ENCODE data around the gene CYP2C18.
"Not testable (repeated sequence)": the region's sequence is repeated elsewhere in the genome, so short reads cannot be mapped to it uniquely, and the experiment has no call there.

The CYP2C18 gene

DNA sequence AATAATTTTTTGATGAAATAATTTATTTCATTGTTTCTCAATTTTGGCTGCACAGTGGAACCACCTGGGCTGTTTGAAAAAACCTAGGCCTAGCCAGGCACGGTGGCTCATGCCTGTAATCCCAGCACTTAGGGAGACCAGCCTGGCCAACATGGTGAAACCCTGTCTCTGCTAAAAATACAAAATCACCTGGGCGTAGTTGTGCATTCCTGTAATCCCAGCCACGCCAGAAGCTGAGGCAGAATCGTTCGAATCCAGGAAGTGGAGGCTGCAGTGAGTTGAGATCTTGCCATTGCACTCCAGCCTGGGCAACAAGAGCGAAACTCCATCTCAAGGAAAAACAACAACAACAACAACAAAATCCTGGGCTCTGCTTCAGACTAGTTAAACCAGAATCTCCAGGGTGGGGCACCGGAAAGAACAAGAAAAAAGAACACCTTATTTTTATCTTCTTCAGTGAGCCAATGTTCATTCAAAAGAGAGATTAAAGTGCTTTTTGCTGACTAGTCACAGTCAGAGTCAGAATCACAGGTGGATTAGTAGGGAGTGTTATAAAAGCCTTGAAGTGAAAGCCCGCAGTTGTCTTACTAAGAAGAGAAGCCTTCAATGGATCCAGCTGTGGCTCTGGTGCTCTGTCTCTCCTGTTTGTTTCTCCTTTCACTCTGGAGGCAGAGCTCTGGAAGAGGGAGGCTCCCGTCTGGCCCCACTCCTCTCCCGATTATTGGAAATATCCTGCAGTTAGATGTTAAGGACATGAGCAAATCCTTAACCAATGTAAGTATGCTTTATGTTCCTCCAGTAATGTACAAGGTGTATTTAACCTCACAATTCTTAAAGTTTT lies at the start of gene CYP2C18:
Gene CYP2C18, plus strand, starts transcription at position 516 of the 841 bp plus-strand sequence. Its CDS starts 91 bp downstream, at position 607.
- DNase-seq (ENCODE audit: low read depth in 1 of 2, low spot score in 1 of 2) = no peak

DNA sequence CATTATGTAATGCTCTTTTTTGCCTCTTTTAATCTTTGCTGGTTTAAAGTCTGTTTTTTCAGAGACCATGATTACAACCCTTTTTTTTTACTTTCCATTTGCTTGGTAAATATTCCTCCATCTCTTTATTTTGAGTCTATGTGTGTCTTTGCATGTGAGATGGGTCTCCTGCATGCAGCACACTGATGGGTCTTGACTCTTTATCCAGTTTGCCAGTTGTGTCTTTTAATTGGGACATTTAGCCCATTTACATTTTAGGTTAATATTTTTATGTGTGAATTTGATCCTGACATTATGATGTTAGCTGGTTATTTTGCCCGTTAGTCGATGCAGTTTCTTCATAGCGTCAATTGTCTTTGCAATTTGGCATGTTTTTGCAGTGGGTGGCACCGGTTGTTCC lies 45.4 kb upstream of the CYP2C18 start:
- not testable (repeated sequence) for DNase-seq (ENCODE audit: low read depth in 1 of 2, low spot score in 1 of 2)

DNA sequence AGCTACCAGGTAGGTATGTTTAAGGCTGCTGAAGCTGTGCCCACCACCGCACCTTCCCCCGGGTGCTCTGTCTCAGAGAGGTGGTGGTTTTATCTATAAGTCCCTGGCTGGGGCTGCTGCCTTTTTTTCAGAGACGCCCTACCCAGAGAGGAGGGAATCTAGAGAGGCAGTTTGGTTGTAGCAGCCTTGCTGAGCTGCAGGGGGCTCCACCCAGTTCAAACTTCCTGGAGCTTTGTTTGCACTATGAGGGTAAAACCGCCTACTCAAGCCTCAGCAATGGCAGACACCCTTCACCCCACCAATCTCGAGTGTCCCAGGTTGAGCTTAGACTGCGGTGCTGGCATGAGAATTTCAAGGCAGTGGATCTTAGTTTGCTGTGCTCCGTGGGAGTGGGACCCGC lies 43.6 kb upstream of the CYP2C18 start:
- no peak for DNase-seq (ENCODE audit: low read depth in 1 of 2, low spot score in 1 of 2)

DNA sequence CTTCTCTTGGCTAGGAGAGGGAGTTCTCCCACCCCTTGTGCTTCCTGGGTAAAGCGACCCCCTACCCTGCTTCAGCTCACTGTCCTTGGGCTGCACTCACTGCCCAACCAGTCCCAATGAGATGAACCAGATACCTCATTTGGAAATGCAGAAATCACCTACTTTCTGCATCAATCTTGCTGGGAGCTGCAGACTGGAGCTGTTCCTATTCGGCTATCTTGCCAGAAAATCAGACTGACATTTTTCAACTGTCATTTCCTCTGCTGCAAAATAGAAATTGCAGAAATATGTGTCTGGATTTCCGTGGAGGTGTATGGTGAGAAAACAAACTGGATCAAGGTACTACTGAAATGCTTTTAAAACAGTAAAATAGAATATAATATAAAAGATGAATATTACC lies 43.0 kb upstream of the CYP2C18 start:
- DNase-seq (ENCODE audit: low read depth in 1 of 2, low spot score in 1 of 2) = no peak

DNA sequence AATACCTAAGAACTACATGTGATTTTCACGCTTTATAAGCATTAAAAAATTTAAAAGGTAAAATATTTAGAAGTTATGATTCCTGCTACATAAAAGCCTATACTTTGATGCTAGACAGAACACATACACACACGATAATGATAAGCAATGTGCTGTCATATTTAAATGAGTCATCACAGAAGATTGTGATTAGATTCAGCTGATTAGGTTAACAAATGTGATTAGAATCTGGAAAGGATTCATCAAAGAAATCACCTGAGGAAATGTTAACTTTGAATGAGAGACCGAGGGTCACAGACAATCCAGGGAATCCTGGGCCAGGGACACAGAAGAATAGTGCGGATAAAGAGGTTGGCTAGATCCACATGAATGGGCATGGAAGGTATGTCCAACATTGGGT lies 42.0 kb upstream of the CYP2C18 start:
- no peak for DNase-seq (ENCODE audit: low read depth in 1 of 2, low spot score in 1 of 2)

DNA sequence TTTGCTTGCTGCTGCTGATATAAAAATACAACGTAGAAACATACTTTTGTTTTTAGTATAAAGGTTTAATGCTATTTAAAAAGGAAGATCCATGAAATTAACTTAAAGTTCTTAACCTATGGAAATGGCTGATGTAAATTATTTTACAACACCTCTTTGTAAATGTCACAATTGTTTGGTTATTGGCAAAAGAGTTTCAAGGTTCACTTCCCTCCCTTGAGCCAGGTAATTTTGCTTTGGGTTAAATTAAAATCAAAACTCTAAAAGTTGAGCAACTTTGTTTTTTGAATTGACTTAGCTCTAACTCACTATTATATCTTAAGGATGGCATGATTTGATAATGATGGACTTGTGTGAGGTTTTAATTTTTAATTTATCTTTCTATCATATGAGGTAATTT lies 39.2 kb upstream of the CYP2C18 start:
- no peak for DNase-seq (ENCODE audit: low read depth in 1 of 2, low spot score in 1 of 2)

DNA sequence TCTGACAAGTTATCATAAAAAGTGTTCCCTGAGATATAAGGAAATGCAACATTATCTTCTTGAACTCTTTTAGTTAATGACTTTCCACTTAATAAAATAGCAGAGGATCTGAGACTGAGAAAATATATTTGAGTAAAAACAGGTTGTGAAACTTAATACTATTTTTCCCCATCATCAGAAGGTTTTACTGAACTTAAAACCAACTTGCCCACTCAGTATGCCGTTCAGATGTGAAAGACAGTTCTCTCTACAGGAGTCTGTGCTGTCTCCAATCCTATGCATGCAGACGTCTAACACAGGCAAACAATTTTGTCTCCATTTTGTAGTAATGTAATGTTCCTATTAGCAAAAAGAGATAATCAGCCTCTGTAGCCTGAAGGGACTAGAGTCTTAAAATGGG lies 38.2 kb upstream of the CYP2C18 start:
- DNase-seq (ENCODE audit: low read depth in 1 of 2, low spot score in 1 of 2) = no peak

DNA sequence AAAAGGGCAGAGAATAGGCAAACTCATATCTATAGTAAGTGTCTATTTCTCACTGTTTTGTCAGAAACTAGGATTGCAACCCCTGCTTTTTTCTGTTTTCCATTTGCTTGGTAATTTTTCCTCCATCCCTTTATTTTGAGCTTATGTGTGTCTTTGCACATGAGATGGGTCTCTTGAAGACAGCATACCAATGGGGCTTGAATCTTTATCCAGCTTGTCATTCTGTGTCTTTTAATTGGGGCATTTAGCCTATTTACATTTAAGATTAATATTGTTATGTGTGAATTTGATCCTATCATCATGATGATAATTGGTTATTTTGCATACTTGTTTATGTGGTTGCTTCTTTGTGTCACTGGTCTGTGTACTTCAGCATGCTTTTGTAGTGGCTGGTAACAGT lies 28.3 kb upstream of the CYP2C18 start:
- not testable (repeated sequence) for DNase-seq (ENCODE audit: low read depth in 1 of 2, low spot score in 1 of 2)

DNA sequence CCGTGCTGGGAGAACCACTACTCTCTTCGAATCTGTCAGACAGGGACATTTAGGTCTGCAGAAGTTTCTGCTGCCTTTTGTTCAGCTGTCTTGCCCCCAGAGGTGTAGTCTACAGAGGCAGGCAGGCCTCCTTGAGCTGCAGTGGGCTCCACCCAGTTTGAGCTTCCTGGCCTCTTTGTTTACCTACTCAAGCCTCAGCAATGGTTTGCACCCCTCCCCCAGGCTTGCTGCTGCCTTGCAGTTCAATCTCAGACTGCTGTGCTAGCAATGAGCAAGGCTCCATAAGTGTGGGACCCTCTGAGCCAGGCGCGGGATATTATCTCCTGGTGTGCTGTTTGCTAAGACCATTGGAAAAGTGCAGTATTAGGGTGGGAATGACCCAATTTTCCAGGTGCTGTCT lies 20.5 kb upstream of the CYP2C18 start:
- DNase-seq (ENCODE audit: low read depth in 1 of 2, low spot score in 1 of 2) = not testable (repeated sequence)

DNA sequence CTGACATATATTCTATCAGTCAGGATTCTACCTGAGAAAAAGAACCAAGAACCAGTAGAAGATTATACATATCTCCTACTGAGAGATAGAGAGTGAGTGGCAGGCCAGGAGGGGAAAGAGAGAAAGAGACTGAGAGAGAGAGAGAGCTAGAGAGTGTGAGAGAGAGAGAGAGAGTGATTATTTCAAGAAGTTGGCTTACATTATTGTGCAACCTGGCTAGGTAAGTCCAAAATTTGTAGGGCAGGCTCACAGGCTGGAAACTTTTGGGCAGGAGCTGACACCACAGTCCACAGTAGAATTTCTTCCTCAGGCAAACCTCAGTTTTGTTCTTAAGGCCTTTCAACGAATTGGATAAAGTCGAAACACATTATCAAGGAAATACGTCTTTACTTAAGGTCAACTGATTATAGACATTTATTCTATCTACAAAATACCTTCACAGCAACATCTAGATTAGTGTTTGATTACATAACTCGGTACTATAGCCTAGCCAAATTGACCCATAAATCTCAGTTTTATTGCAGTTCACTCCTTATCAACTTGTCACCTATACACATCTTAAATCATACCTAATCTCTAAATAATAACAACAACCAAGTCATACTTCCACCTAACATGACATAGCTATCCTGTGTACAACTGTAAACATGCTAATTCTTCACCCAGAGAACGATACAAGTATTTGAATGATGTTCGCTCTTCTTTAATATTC lies 17.0 kb upstream of the CYP2C18 start:
- no peak for DNase-seq (ENCODE audit: low read depth in 1 of 2, low spot score in 1 of 2)

DNA sequence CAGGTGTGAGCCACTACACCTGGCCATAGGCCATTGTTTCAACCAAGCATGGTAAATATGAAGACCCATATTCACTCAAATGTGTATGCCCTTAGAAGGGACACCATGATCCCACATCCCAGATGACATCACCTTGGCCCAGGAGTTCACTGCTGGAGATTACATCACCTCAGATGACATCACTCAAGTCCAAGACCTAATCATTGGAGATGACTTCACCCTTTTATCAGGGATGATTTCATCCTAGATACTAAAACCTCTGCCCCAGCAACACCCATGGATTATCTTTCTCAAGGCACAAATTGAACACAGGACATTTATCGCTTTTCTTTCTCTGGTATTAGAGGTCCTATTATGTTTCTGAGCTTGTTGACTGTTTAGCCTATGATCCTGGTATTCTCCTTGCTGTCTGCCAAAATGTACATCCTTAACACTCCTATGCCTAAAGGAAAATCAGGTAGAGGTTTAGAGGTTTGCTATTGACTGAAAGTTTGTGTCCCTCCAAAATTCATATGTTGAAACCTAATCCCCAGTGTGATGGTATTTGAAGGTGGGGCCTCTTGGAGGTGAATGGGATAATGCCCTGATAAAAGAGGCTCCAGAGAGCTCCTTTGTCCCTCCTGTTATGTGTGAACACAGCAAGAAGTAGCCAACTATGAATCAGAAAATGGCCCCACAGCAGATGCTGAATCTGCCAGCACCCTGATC lies 9.8 kb upstream of the CYP2C18 start:
- DNase-seq (ENCODE audit: low read depth in 1 of 2, low spot score in 1 of 2) = no peak

DNA sequence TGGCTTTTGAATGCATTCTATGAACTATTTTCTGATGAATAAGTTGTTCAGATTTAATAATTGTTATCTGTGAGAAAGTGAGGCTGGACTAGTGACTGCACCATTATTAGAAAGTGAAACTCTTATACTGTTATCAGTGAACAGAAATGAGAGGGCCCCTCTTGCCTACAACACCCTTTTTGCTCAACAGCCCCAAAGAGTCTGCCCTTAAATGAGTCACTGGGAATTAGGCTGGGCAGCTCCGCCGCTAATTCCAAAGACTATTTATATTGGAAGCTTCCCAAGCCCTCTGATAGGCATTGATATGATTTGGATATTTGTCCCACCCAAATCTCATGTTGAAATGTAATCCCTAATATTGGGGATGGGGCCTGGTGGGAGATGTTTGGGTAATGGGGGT lies 7.0 kb upstream of the CYP2C18 start:
- no peak for DNase-seq (ENCODE audit: low read depth in 1 of 2, low spot score in 1 of 2)

DNA sequence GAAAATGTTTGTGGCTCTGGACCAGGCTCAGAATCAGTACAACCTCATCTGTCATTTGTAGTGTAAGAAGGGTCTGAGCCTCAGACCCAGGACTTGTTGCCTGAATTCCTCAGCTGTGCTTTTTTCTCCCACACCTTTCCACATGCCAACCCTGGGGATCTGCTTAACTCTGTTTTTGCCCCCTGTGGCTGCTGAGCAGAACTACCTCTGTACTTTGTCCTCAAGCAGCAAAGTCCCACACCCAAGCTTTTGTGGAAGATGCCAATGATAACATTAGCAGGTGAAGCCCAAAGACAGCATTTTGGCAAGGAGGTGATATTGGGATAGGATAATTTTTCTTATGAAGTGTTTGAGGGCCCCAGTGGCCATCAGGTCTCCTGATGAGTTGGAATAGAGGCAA lies 5.8 kb upstream of the CYP2C18 start:
- no peak for DNase-seq (ENCODE audit: low read depth in 1 of 2, low spot score in 1 of 2)

DNA sequence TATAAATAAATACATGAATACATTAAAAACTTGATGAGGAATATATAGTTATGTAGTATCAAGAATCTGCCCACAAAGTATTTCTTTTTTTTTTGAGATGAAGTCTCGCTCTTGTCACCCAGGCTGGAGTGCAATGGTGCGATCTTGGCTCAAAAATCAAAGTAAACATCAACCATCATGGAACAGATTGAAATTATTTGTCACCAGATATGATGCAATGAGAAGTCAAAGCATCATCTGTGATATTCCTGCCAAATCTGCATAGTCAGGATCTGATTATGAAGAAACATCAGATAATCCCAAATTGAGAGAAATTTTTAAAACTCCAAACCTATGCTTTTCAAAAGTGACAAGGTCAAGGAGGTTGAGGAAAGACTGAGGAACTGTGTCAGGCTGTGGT lies 5.1 kb upstream of the CYP2C18 start:
- DNase-seq (ENCODE audit: low read depth in 1 of 2, low spot score in 1 of 2) = no peak

DNA sequence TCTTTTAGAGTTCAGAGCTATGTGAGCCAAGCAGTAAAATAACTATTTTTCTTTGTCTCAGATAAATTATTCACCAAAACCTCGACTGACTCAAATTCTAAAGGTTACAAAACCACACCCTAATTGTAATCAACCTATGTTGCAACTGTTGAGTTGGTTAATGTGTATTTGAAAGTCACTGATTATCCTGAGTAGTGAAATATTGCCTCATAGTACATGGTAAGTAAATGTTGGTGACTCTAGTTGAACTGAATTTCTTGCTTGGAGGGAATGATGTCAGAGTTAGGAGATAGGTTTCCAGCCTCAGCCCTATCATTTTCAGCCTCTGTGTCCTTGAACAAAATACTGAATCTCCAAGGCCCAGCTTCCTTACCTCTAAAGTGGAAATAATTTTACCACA lies 3.0 kb upstream of the CYP2C18 start:
- DNase-seq (ENCODE audit: low read depth in 1 of 2, low spot score in 1 of 2) = no peak

DNA sequence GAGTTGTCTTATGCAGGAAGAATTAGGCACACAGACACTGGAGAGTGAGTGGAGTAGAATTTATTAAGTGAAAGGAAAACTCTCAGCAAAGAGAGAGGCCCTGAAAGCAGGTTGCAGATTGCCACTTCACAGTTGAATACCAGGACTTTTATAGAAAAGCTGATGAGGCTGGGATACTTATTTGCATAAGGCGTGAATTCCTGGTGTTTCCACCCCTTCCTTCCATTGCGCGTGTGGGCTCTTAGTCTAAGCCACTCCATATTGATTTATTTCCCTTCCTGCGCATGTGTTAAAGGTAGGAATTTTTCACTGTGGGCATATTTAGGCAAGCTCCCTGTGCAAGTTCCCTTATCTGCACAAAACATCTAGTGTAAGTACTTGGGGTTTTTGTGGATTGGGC lies 893 bp upstream of the CYP2C18 start:
- DNase-seq (ENCODE audit: low read depth in 1 of 2, low spot score in 1 of 2) = not testable (repeated sequence)

DNA sequence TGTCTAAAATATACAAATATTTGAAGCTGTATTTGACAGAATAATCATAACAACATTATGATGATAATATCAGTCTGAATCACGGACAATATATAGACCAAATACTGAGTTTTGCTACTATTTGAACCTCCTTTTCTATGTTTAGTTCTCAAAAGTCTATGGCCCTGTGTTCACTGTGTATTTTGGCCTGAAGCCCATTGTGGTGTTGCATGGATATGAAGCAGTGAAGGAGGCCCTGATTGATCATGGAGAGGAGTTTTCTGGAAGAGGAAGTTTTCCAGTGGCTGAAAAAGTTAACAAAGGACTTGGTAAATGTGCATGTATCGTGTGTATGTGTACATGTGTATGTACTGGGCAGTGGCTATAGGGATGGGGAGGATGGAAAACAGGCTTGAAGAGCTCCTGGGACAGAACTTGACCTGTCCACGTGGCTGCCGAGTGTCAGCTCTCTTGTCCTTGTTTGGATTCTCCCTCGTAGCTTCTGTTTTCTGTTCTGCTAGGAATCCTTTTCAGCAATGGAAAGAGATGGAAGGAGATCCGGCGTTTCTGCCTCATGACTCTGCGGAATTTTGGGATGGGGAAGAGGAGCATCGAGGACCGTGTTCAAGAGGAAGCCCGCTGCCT lies 4.2 kb downstream of the CYP2C18 start:
- DNase-seq (ENCODE audit: low read depth in 1 of 2, low spot score in 1 of 2) = no peak

DNA sequence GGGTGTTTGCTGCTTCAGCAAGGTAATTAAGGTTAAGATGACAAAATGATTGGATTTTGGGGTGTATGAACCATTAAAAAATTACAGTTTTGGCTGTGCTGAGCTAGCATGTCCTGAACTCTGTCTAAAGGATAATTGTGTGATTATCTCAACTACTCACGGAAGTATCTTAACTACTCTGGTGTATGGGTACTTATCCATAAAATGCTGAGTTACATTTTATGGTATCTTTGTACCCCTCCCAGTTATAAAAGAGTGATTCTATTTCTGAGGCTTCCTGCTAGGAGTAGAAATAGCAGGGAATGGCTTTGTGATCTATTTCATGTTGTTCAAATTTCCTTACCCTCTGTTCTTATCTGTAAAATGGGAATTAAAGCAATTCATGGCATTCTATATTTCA lies 22.6 kb downstream of the CYP2C18 start:
- DNase-seq (ENCODE audit: low read depth in 1 of 2, low spot score in 1 of 2) = no peak

DNA sequence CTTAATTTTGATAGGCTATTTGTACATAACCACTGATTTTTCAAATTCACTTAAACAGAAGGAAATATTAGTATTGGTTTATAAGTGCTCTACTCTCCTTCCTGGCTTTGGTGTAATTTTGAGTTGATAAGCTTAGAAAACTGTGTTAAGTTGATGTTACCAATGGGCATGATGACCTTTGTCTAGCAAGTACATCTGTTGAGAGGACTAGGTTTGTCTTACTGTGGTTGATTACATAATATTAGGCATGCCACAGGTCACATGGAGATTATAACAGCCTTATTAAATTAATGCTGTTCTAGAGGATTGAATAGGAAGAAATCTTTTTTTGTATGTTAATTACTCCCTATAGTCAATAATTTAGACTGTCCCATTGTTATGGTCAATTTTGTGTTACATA lies 27.0 kb downstream of the CYP2C18 start:
- DNase-seq (ENCODE audit: low read depth in 1 of 2, low spot score in 1 of 2) = no peak

DNA sequence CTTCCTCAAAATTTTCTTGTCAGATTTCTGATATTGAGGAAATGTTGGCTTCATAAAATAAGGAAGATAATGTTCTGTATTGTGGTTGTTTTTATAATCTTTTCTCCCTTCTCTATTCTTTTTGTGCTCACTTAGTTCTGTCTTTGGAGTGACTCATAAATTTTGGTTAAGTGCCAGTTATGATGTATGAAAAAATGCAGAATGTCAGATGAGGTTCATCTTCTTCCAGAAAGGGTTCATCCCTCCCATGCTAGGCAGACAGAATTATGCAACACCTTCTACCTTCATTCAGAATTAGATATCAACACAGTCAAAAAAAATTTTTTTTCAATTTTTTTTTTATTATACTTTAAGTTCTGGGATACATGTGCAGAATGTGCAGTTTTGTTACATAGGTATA lies 42.3 kb downstream of the CYP2C18 start:
- no peak for DNase-seq (ENCODE audit: low read depth in 1 of 2, low spot score in 1 of 2)

DNA sequence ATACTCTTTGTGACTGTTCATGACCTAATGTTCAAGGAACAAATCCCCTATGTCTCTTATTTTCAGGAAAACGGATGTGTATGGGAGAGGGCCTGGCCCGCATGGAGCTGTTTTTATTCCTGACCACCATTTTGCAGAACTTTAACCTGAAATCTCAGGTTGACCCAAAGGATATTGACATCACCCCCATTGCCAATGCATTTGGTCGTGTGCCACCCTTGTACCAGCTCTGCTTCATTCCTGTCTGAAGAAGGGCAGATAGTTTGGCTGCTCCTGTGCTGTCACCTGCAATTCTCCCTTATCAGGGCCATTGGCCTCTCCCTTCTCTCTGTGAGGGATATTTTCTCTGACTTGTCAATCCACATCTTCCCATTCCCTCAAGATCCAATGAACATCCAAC lies 51.7 kb downstream of the CYP2C18 start:
- DNase-seq (ENCODE audit: low read depth in 1 of 2, low spot score in 1 of 2) = no peak

DNA sequence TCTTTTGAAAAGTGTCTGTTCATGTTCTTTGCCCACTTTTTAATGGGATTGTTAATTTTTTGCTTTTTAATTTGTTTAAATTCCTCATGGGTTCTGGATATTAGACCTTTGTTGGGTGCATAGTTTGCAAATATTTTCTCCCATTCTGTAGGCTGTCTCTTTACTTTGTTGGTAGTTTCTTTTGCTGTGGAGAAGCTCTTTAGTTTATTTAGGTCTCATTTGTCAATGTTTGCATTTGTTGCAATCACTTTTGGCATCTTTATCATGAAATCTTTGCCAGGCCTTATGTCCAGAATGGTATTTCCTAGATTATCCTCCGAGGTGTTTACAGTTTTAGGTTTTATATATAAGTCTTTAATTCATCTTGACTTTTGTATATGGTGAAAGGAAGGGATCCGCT lies 55.1 kb downstream of the CYP2C18 start:
- DNase-seq (ENCODE audit: low read depth in 1 of 2, low spot score in 1 of 2) = no peak

All from activated CD4-positive, alpha-beta T cell treated with anti-CD3 and anti-CD28 coated beads, Interleukin-2, amount 50 U/mL, for 24 hours (primary cell).